Ascending aorta (tissue), 2 donors: Measurements from ENCODE around the gene CHRNB1. TPM values are rescaled to one million over a fixed set of nuclear protein-coding genes. Genes with fewer than 3 reads are reported as not detected.

Source experiments
- DNase-seq, 2 donors: peaks; one replicate each; pipeline ENCODE4 v3.0.0-alpha.2; 2019; ENCODE audit warnings: low spot score in 2 of 2
- H3K27ac ChIP-seq, 2 donors: fragments of 200-600 bp; sonication (generic); one replicate each; pipeline ENCODE4 v1.5.1; 2016 to 2017; ENCODE audit warnings: mild to moderate bottlenecking in 1 of 2
- H3K27me3 ChIP-seq: fragments of 200-600 bp; sonication (generic); one replicate; pipeline ENCODE4 v1.5.1; 2017
- H3K36me3 ChIP-seq, 2 donors: fragments of 200-600 bp; sonication (generic); one replicate each; pipeline ENCODE4 v1.5.1; 2016
- H3K4me1 ChIP-seq, 2 donors: fragments of 200-600 bp; sonication (generic); one replicate each; pipeline ENCODE4 v1.5.1; 2016 to 2017; ENCODE audit warnings: mild to moderate bottlenecking in 1 of 2
- H3K4me3 ChIP-seq, 2 donors: fragments of 200-600 bp; sonication (generic); one replicate each; pipeline ENCODE4 v1.5.1; 2016 to 2017; ENCODE audit warnings: mild to moderate bottlenecking in 1 of 2
- H3K9me3 ChIP-seq, 2 donors: fragments of 200-600 bp; sonication (generic); one replicate each; pipeline ENCODE4 v1.5.1; 2016
- intact Hi-C: fragments of 100-400 bp; cut with DNase I; formaldehyde crosslinking; loops from one replicate; pipeline ENCODE4 v1.15.1; 2023
- total RNA-seq: library from RNA; depleted of rRNA; stranded (reverse); fragments of >200 nt; gene quantifications from one replicate; pipeline ENCODE4 v1.1.0, GENCODE V29; 2016
- TF ChIP-seq, protein P1 (sequence below), 3 experiments: fragments of 200-600 bp in 2 of 3; fragments of 450-650 bp in 1 of 3; sonication (generic) in 2 of 3; IDR thresholded peaks; one replicate each; pipeline ENCODE4 v1.5.1; 2016 to 2019; ENCODE audit warnings: antibody characterized with exemption in 3 of 3, mild to moderate bottlenecking in 1 of 3, moderate library complexity in 1 of 3

CHRNB1 gene
- total RNA-seq, 1 donor from 2014 or later = 5.0 TPM

- no peak for DNase-seq
- no peak overlapping the region for H3K27ac ChIP-seq
- no peak overlapping the region for H3K4me3 ChIP-seq
- no peaks in the 10 kb centered on the region for H3K27me3 ChIP-seq
- TF ChIP-seq, protein P1, sequence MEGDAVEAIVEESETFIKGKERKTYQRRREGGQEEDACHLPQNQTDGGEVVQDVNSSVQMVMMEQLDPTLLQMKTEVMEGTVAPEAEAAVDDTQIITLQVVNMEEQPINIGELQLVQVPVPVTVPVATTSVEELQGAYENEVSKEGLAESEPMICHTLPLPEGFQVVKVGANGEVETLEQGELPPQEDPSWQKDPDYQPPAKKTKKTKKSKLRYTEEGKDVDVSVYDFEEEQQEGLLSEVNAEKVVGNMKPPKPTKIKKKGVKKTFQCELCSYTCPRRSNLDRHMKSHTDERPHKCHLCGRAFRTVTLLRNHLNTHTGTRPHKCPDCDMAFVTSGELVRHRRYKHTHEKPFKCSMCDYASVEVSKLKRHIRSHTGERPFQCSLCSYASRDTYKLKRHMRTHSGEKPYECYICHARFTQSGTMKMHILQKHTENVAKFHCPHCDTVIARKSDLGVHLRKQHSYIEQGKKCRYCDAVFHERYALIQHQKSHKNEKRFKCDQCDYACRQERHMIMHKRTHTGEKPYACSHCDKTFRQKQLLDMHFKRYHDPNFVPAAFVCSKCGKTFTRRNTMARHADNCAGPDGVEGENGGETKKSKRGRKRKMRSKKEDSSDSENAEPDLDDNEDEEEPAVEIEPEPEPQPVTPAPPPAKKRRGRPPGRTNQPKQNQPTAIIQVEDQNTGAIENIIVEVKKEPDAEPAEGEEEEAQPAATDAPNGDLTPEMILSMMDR (IDR thresholded peaks at IDR 0.05) = no peak
- H3K9me3 ChIP-seq = no peaks in the 10 kb centered on the region
- intact Hi-C loops = no loop called here
- H3K4me1 ChIP-seq = no peaks in the 10 kb centered on the region
- peaks cover 10 to 22% of the 10 kb centered on the region in 2 donors for H3K36me3 ChIP-seq
Observed at GRCh38 chr17:7416323-7416722, 28.5 kb upstream of the CHRNB1 start.

GRCh38 chr17:7417056-7417655 lies 27.7 kb upstream of the CHRNB1 start:
- H3K27ac ChIP-seq = no peak overlapping the region
- no peaks in the 10 kb centered on the region for H3K27me3 ChIP-seq
- H3K4me3 ChIP-seq = no peak overlapping the region
- intact Hi-C loops = no loop called here
- TF ChIP-seq, protein P1 (IDR thresholded peaks at IDR 0.05) = no peak
- H3K36me3 ChIP-seq = peaks cover 10 to 22% of the 10 kb centered on the region in 2 donors
- DNase-seq = no peak
- no peaks in the 10 kb centered on the region for H3K9me3 ChIP-seq
- H3K4me1 ChIP-seq = no peaks in the 10 kb centered on the region

GRCh38 chr17:7418472-7419152 lies 26.2 kb upstream of the CHRNB1 start:
- TF ChIP-seq, protein P1 (IDR thresholded peaks at IDR 0.05) = no peak
- H3K9me3 ChIP-seq = no peaks in the 10 kb centered on the region
- H3K27me3 ChIP-seq = no peaks in the 10 kb centered on the region
- intact Hi-C loops = no loop called here
- no peak overlapping the region for H3K4me3 ChIP-seq
- H3K4me1 ChIP-seq = no peaks in the 10 kb centered on the region
- H3K27ac ChIP-seq = no peak overlapping the region
- peaks cover 10 to 22% of the 10 kb centered on the region in 2 donors for H3K36me3 ChIP-seq
- DNase-seq = no peak

DNA sequence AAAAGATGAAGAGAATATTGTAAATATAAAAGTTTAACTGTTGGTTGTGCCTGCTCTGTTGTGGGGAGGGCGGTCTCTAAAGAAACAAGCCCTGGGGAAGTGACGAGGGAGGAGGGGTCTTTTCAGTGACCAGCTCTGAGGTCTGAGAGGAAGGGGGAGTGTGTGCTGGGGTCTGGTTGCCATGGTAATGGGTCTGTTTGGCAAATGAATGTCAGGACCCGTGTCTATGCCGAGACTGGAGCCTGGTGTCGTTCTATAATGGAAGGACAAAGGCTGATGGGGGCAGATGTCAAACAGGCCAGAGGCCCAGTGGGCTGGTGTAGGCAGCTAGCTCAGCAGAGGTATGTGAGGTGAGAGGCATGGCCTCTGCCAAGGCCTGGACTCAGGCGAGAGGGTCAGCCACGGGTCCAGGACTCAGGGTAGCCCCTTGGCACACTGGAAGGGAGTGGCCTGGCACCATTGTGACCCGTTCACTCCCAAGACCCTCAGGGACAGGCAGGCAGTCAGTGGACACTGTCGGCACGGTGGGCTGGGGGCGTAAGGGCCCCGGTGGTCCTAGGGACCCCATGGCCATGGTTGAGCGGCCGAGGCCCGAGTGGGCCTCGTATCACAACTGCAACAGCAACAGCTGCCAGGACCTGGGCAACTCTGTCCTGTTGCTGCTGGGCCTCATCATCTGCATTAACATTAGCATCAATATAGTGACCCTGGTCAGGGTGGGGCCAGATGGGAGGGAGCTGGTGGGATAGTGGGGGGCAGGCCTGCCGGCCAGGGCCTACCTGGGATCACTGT lies 24.8 kb upstream of the CHRNB1 start, which contains the start of gene SPEM1:
Gene SPEM1, plus strand, starts transcription at position 506 of the 792 bp plus-strand sequence. Its CDS starts 61 bp downstream, at position 567.
- Histone ChIP-seq H3K36me3 (peaks cover 10 to 21% of the 10 kb centered on the region in 2 donors), H3K4me1 (no peaks in the 10 kb centered on the region), H3K9me3 (no peaks in the 10 kb centered on the region), H3K27ac (no peak within 1 kb of the TSS), H3K27me3 (no peaks in the 10 kb centered on the region), H3K4me3 (no peak within 1 kb of the TSS)
- intact Hi-C loops = no loop called here
- TF ChIP-seq, protein P1 (IDR thresholded peaks at IDR 0.05) = no peak
- DNase-seq = no peak

DNA sequence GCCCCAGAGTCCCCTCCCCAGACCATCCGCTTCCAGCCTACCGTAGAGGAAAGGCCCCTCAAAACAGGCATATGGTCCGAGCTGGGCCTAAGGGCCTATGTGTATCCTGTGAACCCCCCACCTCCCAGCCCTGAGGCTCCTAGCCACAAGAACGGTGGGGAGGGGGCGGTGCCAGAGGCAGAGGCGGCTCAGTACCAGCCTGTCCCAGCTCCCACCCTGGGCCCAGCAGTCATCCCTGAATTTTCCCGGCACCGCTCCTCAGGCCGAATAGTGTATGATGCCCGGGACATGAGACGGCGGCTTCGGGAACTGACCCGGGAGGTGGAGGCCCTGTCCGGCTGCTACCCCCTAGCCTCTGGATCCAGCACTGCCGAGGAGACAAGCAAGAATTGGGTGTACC lies 23.7 kb upstream of the CHRNB1 start:
- H3K4me1 ChIP-seq = no peaks in the 10 kb centered on the region
- H3K9me3 ChIP-seq = no peaks in the 10 kb centered on the region
- no peak for DNase-seq
- no peak overlapping the region for H3K27ac ChIP-seq
- TF ChIP-seq, protein P1 (IDR thresholded peaks at IDR 0.05) = no peak
- H3K36me3 ChIP-seq = peaks cover 5 to 12% of the 10 kb centered on the region in 2 donors
- no peaks in the 10 kb centered on the region for H3K27me3 ChIP-seq
- intact Hi-C loops = no loop called here
- no peak overlapping the region for H3K4me3 ChIP-seq
